Upper lobe of left lung (tissue), 6 donors: ENCODE data around the gene ST6GALNAC3. TPM values are rescaled to one million over a fixed set of nuclear protein-coding genes. Genes with fewer than 3 reads are reported as not detected.

ENCODE experiments used
- ATAC-seq, 2 donors: fragments of 200-7000 bp; cut with Tn5 transposase; one replicate each; pipeline ENCODE4 v1.9.1; 2022; ENCODE audit warnings: mild to moderate bottlenecking in 2 of 2, moderate library complexity in 2 of 2; ENCODE audit not compliant: low FRiP score in 2 of 2
- DNase-seq, 2 donors: peaks; one replicate each; pipeline ENCODE4 v3.0.0-alpha.2; 2019 to 2020
- H3K27ac ChIP-seq, 4 donors: fragments of 200-600 bp; sonication (generic); one replicate each; pipeline ENCODE4 v1.5.1; 2016 to 2019
- H3K27me3 ChIP-seq, 4 donors: fragments of 200-600 bp; sonication (generic); one replicate each; pipeline ENCODE4 v1.5.1; 2017 to 2019
- H3K36me3 ChIP-seq, 4 donors: fragments of 200-600 bp; sonication (generic); one replicate each; pipeline ENCODE4 v1.5.1; 2016 to 2019
- H3K4me1 ChIP-seq, 4 donors: fragments of 200-600 bp; sonication (generic); one replicate each; pipeline ENCODE4 v1.5.1; 2018 to 2019
- H3K4me3 ChIP-seq, 4 donors: fragments of 200-600 bp; sonication (generic); one replicate each; pipeline ENCODE4 v1.5.1; 2017 to 2019; ENCODE audit warnings: mild to moderate bottlenecking in 2 of 4, moderate library complexity in 1 of 4
- H3K9me3 ChIP-seq, 4 donors: fragments of 200-600 bp; sonication (generic); one replicate each; pipeline ENCODE4 v1.5.1; 2018 to 2019
- EP300 ChIP-seq, 4 donors: sonication (generic); formaldehyde crosslinking; IDR thresholded peaks; one replicate each; pipeline ENCODE4 v1.5.1; 2017; ENCODE audit warnings: antibody characterized with exemption in 4 of 4, control low read depth in 2 of 4
- POLR2A ChIP-seq, 4 donors: fragments of 450-650 bp; IDR thresholded peaks; one replicate each; pipeline ENCODE4 v1.5.1; 2016 to 2017; ENCODE audit warnings: antibody characterized with exemption in 4 of 4, mild to moderate bottlenecking in 2 of 4
- POLR2AphosphoS5 ChIP-seq, 2 donors: sonication (generic); formaldehyde crosslinking; IDR thresholded peaks; one replicate each; pipeline ENCODE4 v1.5.1; 2017; ENCODE audit warnings: antibody characterized with exemption in 2 of 2
- WGBS, 2 donors: methylation state at CpG; one replicate each; pipeline ENCODE4 v1.1.5; 2017 to 2018; 5-methylcytosine and 5-hydroxymethylcytosine counted together
- total RNA-seq, 6 donors: library from RNA; depleted of rRNA in 4 of 6; stranded (reverse); fragments of >200 nt in 4 of 6; gene quantifications; one replicate each; pipeline versions ENCODE4 v1.1.0 to v1.2.1, GENCODE V29; 2016 to 2021
- TF ChIP-seq, protein P1 (sequence below), 6 experiments: fragments of 450-650 bp in 4 of 6; fragments of 200-600 bp in 2 of 6; sonication (generic) in 2 of 6; IDR thresholded peaks; one replicate each; pipeline ENCODE4 v1.5.1; 2016 to 2019; ENCODE audit warnings: antibody characterized with exemption in 6 of 6
- donor health status: DM: no; HTN: no; CAD: no; lungs with moderate emphysema.
- donor health status: DM: no; HTN: yes; CAD: no; lungs with severe emphysema.

ST6GALNAC3 gene
- total RNA-seq, 6 donors from 2014 or later, result 5.8 to 13.1 (median 11.3) TPM

DNA sequence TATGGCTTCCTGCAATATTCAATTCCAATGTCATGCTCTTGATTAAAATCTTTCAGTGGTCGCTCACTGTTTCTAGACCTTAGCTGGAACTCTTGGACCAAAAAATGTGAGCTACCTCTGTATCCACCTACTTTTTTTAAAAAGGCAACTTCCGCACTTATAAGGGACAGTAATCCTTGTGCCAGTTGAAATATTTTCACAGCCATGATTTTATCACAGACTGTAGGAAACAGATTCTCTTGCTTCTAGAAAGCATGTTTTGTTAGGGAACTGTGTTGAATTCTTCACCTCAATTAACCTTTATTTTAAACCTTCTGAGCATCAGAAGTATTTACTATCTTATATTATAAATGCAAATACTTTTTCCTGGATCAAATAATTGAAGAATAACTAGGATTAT lies 496.7 kb downstream of the ST6GALNAC3 start:
- H3K27ac ChIP-seq, result no peak overlapping the region
- H3K4me1 ChIP-seq, result no peaks in the 10 kb centered on the region
- H3K9me3 ChIP-seq, result no peaks in the 10 kb centered on the region
- WGBS, 2 donors, result 93% methylated on average over 2 of the region's 2 CpGs
- no peaks in the 10 kb centered on the region for H3K27me3 ChIP-seq
- TF ChIP-seq POLR2AphosphoS5 (IDR thresholded peaks at IDR 0.05), result no peak
- TF ChIP-seq, protein P1, sequence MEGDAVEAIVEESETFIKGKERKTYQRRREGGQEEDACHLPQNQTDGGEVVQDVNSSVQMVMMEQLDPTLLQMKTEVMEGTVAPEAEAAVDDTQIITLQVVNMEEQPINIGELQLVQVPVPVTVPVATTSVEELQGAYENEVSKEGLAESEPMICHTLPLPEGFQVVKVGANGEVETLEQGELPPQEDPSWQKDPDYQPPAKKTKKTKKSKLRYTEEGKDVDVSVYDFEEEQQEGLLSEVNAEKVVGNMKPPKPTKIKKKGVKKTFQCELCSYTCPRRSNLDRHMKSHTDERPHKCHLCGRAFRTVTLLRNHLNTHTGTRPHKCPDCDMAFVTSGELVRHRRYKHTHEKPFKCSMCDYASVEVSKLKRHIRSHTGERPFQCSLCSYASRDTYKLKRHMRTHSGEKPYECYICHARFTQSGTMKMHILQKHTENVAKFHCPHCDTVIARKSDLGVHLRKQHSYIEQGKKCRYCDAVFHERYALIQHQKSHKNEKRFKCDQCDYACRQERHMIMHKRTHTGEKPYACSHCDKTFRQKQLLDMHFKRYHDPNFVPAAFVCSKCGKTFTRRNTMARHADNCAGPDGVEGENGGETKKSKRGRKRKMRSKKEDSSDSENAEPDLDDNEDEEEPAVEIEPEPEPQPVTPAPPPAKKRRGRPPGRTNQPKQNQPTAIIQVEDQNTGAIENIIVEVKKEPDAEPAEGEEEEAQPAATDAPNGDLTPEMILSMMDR (IDR thresholded peaks at IDR 0.05), result no peak
- TF ChIP-seq EP300 (IDR thresholded peaks at IDR 0.05), result no peak
- TF ChIP-seq POLR2A (IDR thresholded peaks at IDR 0.05), result no peak
- H3K4me3 ChIP-seq, result no peak overlapping the region
- no peaks in the 10 kb centered on the region for H3K36me3 ChIP-seq
- ATAC-seq (no peak), DNase-seq (no peak)

DNA sequence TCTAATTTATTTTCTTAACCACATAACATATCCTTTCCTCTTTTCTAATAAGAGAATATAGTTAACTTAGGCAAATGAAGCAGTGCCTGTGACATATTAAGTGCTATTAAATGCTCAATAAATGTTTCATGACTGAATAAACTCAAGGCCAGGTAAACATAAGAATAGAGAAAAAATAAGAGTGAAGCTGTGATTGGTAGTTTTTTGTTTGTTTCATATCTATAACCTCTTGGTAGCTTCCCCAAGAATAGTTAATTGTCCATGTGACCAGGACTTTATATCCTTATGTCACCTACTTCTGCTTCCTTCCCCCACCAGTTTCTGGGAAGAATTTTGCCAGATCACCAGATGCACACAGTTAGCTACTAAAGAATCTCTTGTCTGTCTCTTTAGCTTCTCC lies 497.7 kb downstream of the ST6GALNAC3 start:
- Histone ChIP-seq H3K36me3 (no peaks in the 10 kb centered on the region), H3K27me3 (no peaks in the 10 kb centered on the region), H3K9me3 (no peaks in the 10 kb centered on the region), H3K4me3 (no peak overlapping the region), H3K27ac (no peak overlapping the region), H3K4me1 (no peaks in the 10 kb centered on the region)
- TF ChIP-seq POLR2AphosphoS5 (IDR thresholded peaks at IDR 0.05) (no peak), EP300 (IDR thresholded peaks at IDR 0.05) (no peak)
- ATAC-seq (no peak), DNase-seq (no peak)

DNA sequence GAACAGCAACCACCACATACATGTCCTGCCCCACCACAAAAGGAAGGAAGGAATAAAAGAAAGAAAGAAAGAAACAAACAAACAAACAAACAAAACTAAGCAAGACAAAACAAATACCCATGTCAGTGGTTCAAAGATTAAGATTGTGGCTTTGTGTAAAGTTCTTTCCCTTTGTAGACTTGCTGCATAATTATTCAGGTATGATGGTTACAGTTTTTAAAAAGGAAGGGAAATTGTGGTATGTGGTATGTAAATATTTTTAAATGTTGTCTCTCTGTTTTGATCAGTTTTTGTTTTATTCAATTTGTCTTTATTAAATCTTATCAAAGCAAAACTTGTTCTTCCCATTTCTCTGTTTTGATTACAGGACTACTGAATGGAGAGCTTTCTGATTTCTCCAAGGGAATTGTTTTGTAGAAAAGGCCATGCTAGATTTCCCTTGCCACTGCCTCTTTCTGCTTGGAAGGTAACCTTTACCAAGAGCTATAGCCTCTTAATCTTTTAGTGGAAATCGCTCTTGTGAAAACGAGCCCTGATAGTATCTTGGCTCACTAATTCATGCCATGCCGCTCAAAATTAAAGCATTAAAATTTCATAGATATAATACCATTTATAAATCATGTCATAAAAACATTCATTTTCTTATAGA lies 502.5 kb downstream of the ST6GALNAC3 start:
- H3K4me1 ChIP-seq, result no peaks in the 10 kb centered on the region
- 88 to 94% methylated on average over 3 of the region's 3 CpGs for WGBS, 2 donors
- TF ChIP-seq POLR2AphosphoS5 (IDR thresholded peaks at IDR 0.05), result no peak
- TF ChIP-seq, protein P1 (IDR thresholded peaks at IDR 0.05), result no peak
- TF ChIP-seq POLR2A (IDR thresholded peaks at IDR 0.05), result no peak
- no peak for TF ChIP-seq EP300 (IDR thresholded peaks at IDR 0.05)
- H3K27me3 ChIP-seq, result no peaks in the 10 kb centered on the region
- no peak for ATAC-seq
- no peaks in the 10 kb centered on the region for H3K36me3 ChIP-seq
- H3K9me3 ChIP-seq, result no peaks in the 10 kb centered on the region
- H3K27ac ChIP-seq, result no peak overlapping the region
- no peak overlapping the region for H3K4me3 ChIP-seq
- no peak for DNase-seq

DNA sequence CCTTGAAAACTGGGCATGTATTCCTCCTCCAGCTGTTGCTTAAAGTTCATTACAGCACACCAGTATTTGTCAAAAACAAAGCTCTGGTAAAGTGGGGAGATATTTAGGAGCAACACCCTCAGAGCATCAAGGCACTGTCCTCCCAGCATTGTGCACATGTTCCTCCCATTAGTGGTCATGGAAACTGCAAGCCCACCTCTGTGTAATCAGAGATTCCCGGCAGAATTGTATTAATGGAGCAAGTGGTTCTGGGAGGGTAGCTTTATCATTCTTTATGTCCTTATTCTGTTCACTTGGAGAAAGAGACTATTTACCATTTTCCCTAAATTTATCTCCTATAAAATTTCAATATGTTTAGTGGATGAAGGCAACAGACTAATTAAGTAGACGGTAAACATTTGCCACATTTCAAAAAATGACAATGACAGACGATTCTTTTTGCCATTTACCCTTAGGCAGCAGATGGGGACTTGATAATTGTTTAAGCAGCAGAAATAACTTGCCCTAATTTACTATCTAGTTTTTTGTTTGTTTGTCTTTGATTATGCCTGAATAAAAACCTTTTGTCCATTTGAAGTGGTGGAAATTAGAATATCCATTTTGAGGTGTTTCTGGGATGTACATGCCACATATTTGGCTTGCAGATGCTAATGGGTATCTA lies 503.1 kb downstream of the ST6GALNAC3 start:
- WGBS, 2 donors, result 80 to 87% methylated on average over 3 of the region's 3 CpGs
- DNase-seq (no peak), ATAC-seq (no peak)
- H3K9me3 ChIP-seq, result no peaks in the 10 kb centered on the region
- H3K27me3 ChIP-seq, result no peaks in the 10 kb centered on the region
- TF ChIP-seq POLR2AphosphoS5 (IDR thresholded peaks at IDR 0.05), result no peak
- no peak for TF ChIP-seq EP300 (IDR thresholded peaks at IDR 0.05)
- TF ChIP-seq POLR2A (IDR thresholded peaks at IDR 0.05), result no peak
- TF ChIP-seq, protein P1 (IDR thresholded peaks at IDR 0.05), result no peak
- H3K36me3 ChIP-seq, result no peaks in the 10 kb centered on the region
- no peak overlapping the region for H3K4me3 ChIP-seq
- H3K4me1 ChIP-seq, result no peaks in the 10 kb centered on the region
- H3K27ac ChIP-seq, result no peak overlapping the region

DNA sequence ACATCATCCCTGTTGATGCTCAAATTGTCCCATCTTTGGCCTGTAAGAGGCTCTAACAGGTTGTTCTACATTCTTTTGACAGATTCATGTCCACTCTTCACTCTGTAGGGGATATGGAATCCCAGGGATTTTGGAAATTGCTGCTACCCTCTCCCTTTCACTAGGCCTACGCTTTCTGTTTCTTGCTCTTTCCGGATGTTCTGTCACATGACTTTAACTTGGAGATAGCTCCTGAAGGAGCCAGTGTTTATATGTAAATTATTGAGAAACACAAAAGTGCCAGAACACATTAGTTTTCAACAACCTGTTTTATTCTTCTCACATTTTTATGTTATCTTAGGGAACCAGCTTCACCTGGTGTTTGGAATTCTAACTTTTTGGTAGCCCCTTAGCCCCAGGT lies 505.7 kb downstream of the ST6GALNAC3 start:
- TF ChIP-seq EP300 (IDR thresholded peaks at IDR 0.05) (no peak), POLR2AphosphoS5 (IDR thresholded peaks at IDR 0.05) (no peak), POLR2A (IDR thresholded peaks at IDR 0.05) (no peak)
- TF ChIP-seq, protein P1 (IDR thresholded peaks at IDR 0.05), result no peak
- Histone ChIP-seq H3K4me1 (no peaks in the 10 kb centered on the region), H3K4me3 (no peak overlapping the region), H3K36me3 (no peaks in the 10 kb centered on the region), H3K27me3 (no peaks in the 10 kb centered on the region), H3K27ac (no peak overlapping the region), H3K9me3 (no peaks in the 10 kb centered on the region)
- no peak for ATAC-seq
- WGBS, 2 donors, result 93 to 95% methylated on average over 2 of the region's 2 CpGs
- DNase-seq, result no peak
